Mucosa of descending colon (tissue), 3 donors: ENCODE measurements around the gene TAAR1. TPM values are rescaled to one million over a fixed set of nuclear protein-coding genes. Genes with fewer than 3 reads are reported as not detected.
"Not testable (repeated sequence)": the region's sequence is repeated elsewhere in the genome, so short reads cannot be mapped to it uniquely, and the experiment has no call there.

Source experiments
- ATAC-seq: fragments of 200-7000 bp; cut with Tn5 transposase; one replicate; pipeline ENCODE4 v1.9.1; 2020; ENCODE audit warnings: mild to moderate bottlenecking, moderate library complexity
- DNase-seq, 3 donors: peaks; one replicate each; pipeline ENCODE4 v3.0.0-alpha.2; 2020
- H3K36me3 ChIP-seq: fragments of 200-600 bp; one replicate; pipeline ENCODE4 v1.8.0; 2021; ENCODE audit warnings: low read depth, mild to moderate bottlenecking
- H3K4me1 ChIP-seq: fragments of 200-600 bp; one replicate; pipeline ENCODE4 v1.8.0; 2021; ENCODE audit warnings: low read depth, mild to moderate bottlenecking
- H3K4me3 ChIP-seq: fragments of 200-600 bp; one replicate; pipeline ENCODE4 v1.8.0; 2021; ENCODE audit warnings: mild to moderate bottlenecking
- H3K9me3 ChIP-seq: fragments of 200-600 bp; one replicate; pipeline ENCODE4 v1.8.0; 2021; ENCODE audit warnings: mild to moderate bottlenecking
- CTCF ChIP-seq: fragments of 200-600 bp; IDR thresholded peaks from one replicate; pipeline ENCODE4 v1.8.0; 2022; ENCODE audit warnings: antibody characterized with exemption, mild to moderate bottlenecking
- intact Hi-C, 2 donors: fragments of 100-400 bp; cut with DNase I in 1 of 2; cut with micrococcal nuclease in 1 of 2; formaldehyde crosslinking; loops; one replicate each; pipeline versions ENCODE4 v1.11.0 to v1.11.1; 2022; cut with DNase I, micrococcal nuclease
- total RNA-seq, 3 donors: library from RNA; stranded (reverse); fragmentation: NEBNext Ultra II Directional in 2 of 3; extraction: Animal tissue kit (Norgen Biotek cat#: 25700) in 2 of 3; gene quantifications; one replicate each; pipeline versions ENCODE4 v1.2.1 to v1.2.4, GENCODE V29; 2021 to 2023
- donor health status: DM: no; HTN: no; CAD: no; lungs with moderate emphysema.
- donor health status: DM: no; HTN: no; CAD: no.
- donor health status: DM: no; HTN: yes; CAD: no.

Gene TAAR1
- total RNA-seq, 3 donors from 2014 or later, result not detected

GRCh38 chr6:132614554-132614953, 44.4 kb downstream of the TAAR1 start:
- Histone ChIP-seq H3K4me3 (no peak overlapping the region), H3K36me3 (no peaks in the 10 kb centered on the region)
- intact Hi-C loops, result no loop called here

GRCh38 chr6:132612449-132613108, 46.4 kb downstream of the TAAR1 start:
- H3K36me3 ChIP-seq, result no peaks in the 10 kb centered on the region
- ATAC-seq (peak; percentile 34), DNase-seq (no peak)
- no peak overlapping the region for H3K4me3 ChIP-seq
- no peaks in the 10 kb centered on the region for H3K9me3 ChIP-seq
- peaks cover 3% of the 10 kb centered on the region for H3K4me1 ChIP-seq
- no peak for TF ChIP-seq CTCF
- intact Hi-C loops, result no loop called here

More at GRCh38 chr6:132614554-132614953, 44.4 kb downstream of the TAAR1 start:
- no peak for TF ChIP-seq CTCF
- ATAC-seq (peak; percentile 64), DNase-seq (no peak)
- H3K9me3 ChIP-seq, result no peaks in the 10 kb centered on the region
- peaks cover 3% of the 10 kb centered on the region for H3K4me1 ChIP-seq

GRCh38 chr6:132611616-132612015, 47.4 kb downstream of the TAAR1 start:
- H3K9me3 ChIP-seq, result no peaks in the 10 kb centered on the region
- no peak overlapping the region for H3K4me3 ChIP-seq
- DNase-seq (no peak), ATAC-seq (no peak)
- no peak for TF ChIP-seq CTCF
- intact Hi-C loops, result no loop called here
- H3K4me1 ChIP-seq, result peaks cover 3% of the 10 kb centered on the region
- no peaks in the 10 kb centered on the region for H3K36me3 ChIP-seq

GRCh38 chr6:132607544-132608233, 51.3 kb downstream of the TAAR1 start:
- DNase-seq, result no peak
- H3K4me3 ChIP-seq, result no peak overlapping the region
- H3K4me1 ChIP-seq, result peaks cover 1% of the 10 kb centered on the region
- no peaks in the 10 kb centered on the region for H3K36me3 ChIP-seq
- intact Hi-C loops, result no loop called here
- no peaks in the 10 kb centered on the region for H3K9me3 ChIP-seq
- ATAC-seq, result no peak
- TF ChIP-seq CTCF, result no peak

- peak; percentile 66 for ATAC-seq
These were observed 54.3 kb downstream of the TAAR1 start for GRCh38 chr6:132604635-132605152.

GRCh38 chr6:132600900-132601299, 58.1 kb downstream of the TAAR1 start:
- ATAC-seq, DNase-seq, H3K4me1 ChIP-seq, H3K4me3 ChIP-seq, H3K9me3 ChIP-seq, H3K36me3 ChIP-seq, intact Hi-C loops: not testable (repeated sequence)

More at GRCh38 chr6:132604635-132605152, 54.3 kb downstream of the TAAR1 start:
- Histone ChIP-seq H3K4me1 (no peaks in the 10 kb centered on the region), H3K9me3 (no peaks in the 10 kb centered on the region), H3K36me3 (no peaks in the 10 kb centered on the region), H3K4me3 (no peak overlapping the region)
- TF ChIP-seq CTCF, result no peak
- intact Hi-C loops, result no loop called here
- no peak for DNase-seq
